Activated CD4-positive, alpha-beta T cell treated with anti-CD3 and anti-CD28 coated beads, Interleukin-2, Interleukin-6, amounts not matched to agents 100 ng/mL and 50 ng/mL, durations not matched to agents 16 hours and 8 hours (primary cell): ENCODE data around the gene ECM2.

Source experiments
- DNase-seq: peaks from one replicate; pipeline ENCODE4 v3.0.0-alpha.2; 2020

ECM2 gene

GRCh38 chr9:92527291-92527828, 8.4 kb downstream of the ECM2 start:
- peak; percentile 14 for DNase-seq

- DNase-seq = no peak
These were observed 10.5 kb downstream of the ECM2 start for GRCh38 chr9:92525306-92525705.

- no peak for DNase-seq
These were observed 10.9 kb downstream of the ECM2 start for GRCh38 chr9:92524881-92525280.

- no peak for DNase-seq
These were observed 12.5 kb downstream of the ECM2 start for GRCh38 chr9:92522983-92523970.

DNA sequence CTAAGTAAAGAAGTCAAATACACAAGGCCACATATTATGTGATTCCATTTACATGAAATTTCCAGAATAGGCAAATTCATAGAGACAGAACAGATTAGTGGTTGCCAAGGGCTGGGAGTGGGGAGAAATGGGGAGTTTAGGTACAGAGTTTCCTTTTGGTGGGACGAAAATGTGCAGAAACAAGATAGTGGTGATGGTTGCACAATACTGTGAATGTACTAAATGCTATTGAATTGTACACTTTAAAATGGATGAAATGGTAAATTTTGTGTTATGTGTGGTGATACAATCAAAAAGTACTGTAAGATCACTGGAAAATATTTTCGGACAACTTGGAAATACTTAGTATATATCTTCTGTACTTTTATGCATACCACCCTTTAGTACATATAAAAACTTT, 15.0 kb downstream of the ECM2 start:
- no peak for DNase-seq

GRCh38 chr9:92518199-92518598, 17.6 kb downstream of the ECM2 start:
- no peak for DNase-seq

GRCh38 chr9:92517046-92517445, 18.7 kb downstream of the ECM2 start:
- no peak for DNase-seq

- no peak for DNase-seq
These were observed 19.3 kb downstream of the ECM2 start for GRCh38 chr9:92516521-92516920.

GRCh38 chr9:92514635-92515034, 21.2 kb downstream of the ECM2 start:
- DNase-seq = no peak

DNA sequence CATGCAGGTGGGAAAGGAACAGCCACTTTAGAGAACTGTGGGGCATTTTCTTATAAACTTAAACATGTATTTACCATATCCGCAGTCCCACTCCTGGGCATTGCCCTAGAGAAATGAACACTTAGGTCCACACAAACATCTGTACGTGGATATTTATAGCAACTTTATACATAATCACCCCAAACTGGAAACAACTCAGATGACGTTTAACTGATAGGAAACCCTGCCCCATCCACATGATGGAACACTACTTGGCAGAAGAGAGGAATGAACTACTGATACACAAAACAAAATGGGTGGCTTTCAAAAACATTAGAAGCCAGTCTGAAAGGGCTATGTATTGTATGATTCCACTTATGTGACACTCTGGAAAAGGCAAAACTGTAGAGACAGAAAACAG, 22.4 kb downstream of the ECM2 start:
- no peak for DNase-seq

- no peak for DNase-seq
These were observed 23.2 kb downstream of the ECM2 start for GRCh38 chr9:92512622-92513021.

- no peak for DNase-seq
These were observed 25.0 kb downstream of the ECM2 start for GRCh38 chr9:92510747-92511146.

- DNase-seq = no peak
These were observed 26.7 kb downstream of the ECM2 start for GRCh38 chr9:92509050-92509449.

GRCh38 chr9:92508018-92508820, 27.6 kb downstream of the ECM2 start:
- DNase-seq = no peak

- no peak for DNase-seq
These were observed 28.3 kb downstream of the ECM2 start for GRCh38 chr9:92507496-92507895.

DNA sequence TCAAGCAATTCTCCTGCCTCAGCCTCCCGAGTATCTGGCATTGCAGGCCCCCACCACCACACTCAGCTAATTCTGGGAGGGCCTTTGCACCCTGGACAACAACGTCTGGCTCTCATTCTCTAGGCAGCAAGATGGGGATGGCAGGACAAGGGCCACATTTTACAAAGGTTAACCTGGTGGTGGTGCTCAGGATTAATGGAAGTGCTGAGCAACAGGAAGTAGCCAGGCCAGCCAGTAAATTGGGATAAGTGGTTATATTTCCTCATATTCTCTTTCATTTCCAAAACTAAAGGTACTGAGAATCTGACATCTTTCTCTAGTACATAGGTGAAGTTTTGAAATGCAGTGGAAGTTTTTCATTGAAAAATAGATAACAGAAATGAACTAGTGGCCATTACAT, 28.8 kb downstream of the ECM2 start:
- DNase-seq = no peak

DNA sequence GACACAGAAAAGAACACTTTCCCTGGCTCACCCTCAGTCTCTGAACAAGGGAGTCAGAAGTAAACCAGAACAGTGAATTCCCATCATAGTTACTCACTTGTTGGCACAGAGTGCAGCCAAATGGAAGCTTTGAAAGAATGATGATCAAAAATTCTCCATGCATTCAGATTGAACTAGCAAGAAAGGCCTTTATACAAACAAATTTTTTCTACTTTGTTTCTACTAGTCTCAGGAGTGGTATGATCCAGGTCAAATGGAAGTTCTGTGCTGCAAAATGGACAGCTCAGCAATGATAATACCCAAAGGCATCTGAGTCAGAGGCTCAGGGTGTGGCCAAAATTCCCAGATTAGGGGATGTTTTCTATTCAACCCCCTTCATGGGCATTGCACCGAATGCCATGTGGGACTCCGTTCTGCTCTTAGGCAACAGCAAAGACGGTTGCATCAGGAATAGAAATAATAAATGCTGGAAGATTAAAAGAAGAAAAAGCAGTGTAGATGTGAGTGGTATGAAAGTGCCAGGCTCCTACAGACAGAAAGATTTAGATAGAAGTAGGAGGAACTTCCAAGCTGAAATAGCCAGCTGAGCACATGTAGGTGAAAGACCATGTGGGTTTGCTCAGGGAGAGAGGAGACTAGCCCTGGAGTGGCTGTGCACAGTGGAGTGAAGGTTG, 29.5 kb downstream of the ECM2 start:
- DNase-seq = no peak

DNA sequence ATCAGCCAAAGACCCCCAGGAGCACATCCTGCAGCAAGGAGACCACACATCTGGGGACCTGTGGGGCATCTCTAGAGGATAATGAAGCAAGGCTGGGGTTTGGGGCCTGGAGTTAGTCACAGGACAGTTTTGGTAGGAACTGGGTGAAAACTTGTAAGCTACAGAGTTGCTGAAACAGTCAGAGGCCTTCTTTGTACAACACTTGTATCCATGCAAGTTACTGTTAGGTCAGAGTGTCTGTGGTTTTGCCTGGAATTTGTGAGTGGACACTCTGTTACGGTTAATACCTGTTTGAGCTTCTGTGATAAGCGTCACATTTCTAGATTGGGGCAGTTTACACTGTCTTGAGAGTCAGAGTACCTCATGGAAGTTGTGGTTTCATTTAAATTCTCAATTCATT, 30.9 kb downstream of the ECM2 start:
- DNase-seq = no peak

GRCh38 chr9:92503156-92503555, 32.6 kb downstream of the ECM2 start:
- DNase-seq = no peak

DNA sequence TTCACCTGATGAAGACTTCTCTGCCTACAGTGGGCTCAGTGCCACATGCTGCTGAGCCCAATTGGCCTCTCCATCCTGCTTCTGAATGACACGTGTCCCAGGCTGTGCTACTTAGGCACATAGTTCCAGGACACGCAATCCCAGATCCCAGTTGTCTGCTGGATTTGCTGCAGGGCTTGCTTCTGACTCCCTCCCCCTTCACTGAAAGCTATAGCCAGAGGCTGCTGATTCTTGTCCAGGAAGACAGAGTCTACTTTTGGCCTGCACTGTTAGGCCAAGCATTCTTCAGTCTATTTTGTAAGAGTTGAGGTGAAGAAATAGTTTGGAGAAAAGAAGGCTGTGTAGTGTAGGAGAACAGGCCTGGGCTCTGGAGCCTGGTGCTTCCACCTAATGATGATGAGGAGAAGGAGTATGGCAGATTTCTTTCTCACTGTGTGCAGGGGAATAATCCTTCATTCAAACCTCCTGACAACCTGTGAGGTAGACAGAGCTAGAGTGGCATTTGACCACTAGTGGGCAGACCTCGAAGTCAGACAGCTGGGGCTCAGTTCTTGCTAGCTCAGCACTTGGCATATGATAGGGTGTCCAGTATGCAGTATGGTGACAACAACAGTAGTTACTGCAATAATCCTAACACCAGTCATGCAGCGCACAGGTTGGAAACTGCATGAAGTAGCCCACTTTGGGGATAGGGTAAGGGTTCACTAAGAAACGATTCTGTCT, 34.0 kb downstream of the ECM2 start:
- DNase-seq = peak; percentile 32

DNA sequence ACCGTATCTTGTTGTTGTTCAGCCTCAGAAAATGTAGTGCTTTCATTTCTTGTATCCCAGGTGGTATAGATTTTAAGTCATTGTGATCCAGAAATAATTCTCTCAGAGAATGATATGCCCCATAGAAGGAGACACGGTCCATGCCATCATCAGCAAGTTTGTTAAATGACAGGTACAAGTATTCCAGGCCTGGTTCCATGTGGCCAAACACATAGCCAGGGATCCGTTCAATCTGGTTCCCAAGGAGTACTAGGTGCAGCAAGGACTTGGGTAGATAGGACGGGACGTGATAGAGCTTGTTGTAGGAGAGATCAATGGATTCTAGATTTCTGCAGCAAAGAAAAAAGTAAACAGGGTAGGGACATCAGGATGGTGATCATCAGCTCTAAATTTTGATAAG, 35.1 kb downstream of the ECM2 start:
- DNase-seq = no peak

DNA sequence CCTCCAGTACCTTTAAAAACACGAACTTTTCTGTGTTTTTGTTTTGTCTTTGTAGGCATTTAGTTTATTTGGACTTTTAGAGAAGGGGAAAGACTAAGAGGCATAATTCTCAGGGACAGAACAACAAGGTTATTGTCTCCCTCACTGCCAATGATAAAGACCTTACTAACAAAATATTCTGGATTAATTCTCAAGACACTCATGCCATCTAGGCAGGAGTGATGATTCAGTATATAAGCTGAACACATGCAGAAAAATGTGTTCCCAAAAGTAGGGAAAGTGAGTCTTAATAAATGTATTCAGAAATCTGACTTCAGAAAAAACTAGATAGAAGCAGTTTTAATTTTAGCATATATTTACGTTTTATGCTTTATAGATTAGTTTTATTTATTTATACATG, 36.1 kb downstream of the ECM2 start:
- no peak for DNase-seq
